CD8-positive, alpha-beta memory T cell (primary cell): ENCODE data around the gene MARK3. TPM values are rescaled to one million over a fixed set of nuclear protein-coding genes. Genes with fewer than 3 reads are reported as not detected.

ENCODE experiments used
- CTCF ChIA-PET: fragments of 350-600 bp; sonication (Branson Sonifier 250); formaldehyde crosslinking; loops from one replicate; lab custom pipeline; 2021; ENCODE audit warnings: antibody characterized with exemption; lab: Charles Lee
- POLR2A ChIA-PET: fragments of 350-600 bp; sonication (Branson Sonifier 250); formaldehyde crosslinking; loops from one replicate; lab custom pipeline; 2021; ENCODE audit warnings: antibody characterized with exemption; lab: Charles Lee
- DNase-seq, 5 donors: peaks; one replicate each; pipeline versions ENCODE4 v3.0.0 to v3.0.0-alpha.2; 2020 to 2022; ENCODE audit warnings: mixed read lengths in 1 of 5
- H3K27ac ChIP-seq: one replicate; pipeline ENCODE4 v1.7.0; 2013; ENCODE audit warnings: low read depth, mild to moderate bottlenecking, low read length, moderate library complexity
- H3K27me3 ChIP-seq: 2 replicates; pipeline ENCODE4 v1.7.0; 2013; ENCODE audit warnings: low read length, mild to moderate bottlenecking; ENCODE audit not compliant: insufficient read depth, poor library complexity, severe bottlenecking
- H3K36me3 ChIP-seq: 2 replicates; pipeline ENCODE4 v1.7.0; 2013; ENCODE audit warnings: mild to moderate bottlenecking, low read length, moderate library complexity; ENCODE audit not compliant: insufficient read depth
- H3K4me1 ChIP-seq: 2 replicates; pipeline ENCODE4 v1.7.0; 2013; ENCODE audit warnings: mild to moderate bottlenecking, low read length, moderate library complexity; ENCODE audit not compliant: insufficient read depth
- H3K4me3 ChIP-seq: 2 replicates; pipeline ENCODE4 v1.7.0; 2013; ENCODE audit warnings: mild to moderate bottlenecking, low read length
- H3K9me3 ChIP-seq: 2 replicates; pipeline ENCODE4 v1.7.0; 2013; ENCODE audit warnings: mild to moderate bottlenecking, low read length
- H3K27ac Mint-ChIP-seq, 8 donors: one replicate each; pipeline ENCODE4 v1.8.0; 2020 to 2021; ENCODE audit warnings: mixed read lengths in 8 of 8, mild to moderate bottlenecking in 6 of 8, inconsistent platforms in 3 of 8, moderate library complexity in 3 of 8
- H3K27me3 Mint-ChIP-seq, 2 donors: one replicate each; pipeline ENCODE4 v1.8.0; 2020 to 2021; ENCODE audit warnings: mixed read lengths in 2 of 2, mild to moderate bottlenecking in 1 of 2, moderate library complexity in 1 of 2
- H3K36me3 Mint-ChIP-seq, 3 donors: one replicate each; pipeline ENCODE4 v1.8.0; 2020 to 2021; ENCODE audit warnings: mixed read lengths in 3 of 3, inconsistent platforms in 1 of 3, mild to moderate bottlenecking in 1 of 3
- H3K4me1 Mint-ChIP-seq, 3 donors: one replicate each; pipeline ENCODE4 v1.8.0; 2020 to 2021; ENCODE audit warnings: mixed read lengths in 3 of 3, inconsistent platforms in 1 of 3, mild to moderate bottlenecking in 1 of 3
- H3K4me3 Mint-ChIP-seq, 7 donors: one replicate each; pipeline ENCODE4 v1.8.0; 2020 to 2021; ENCODE audit warnings: mixed read lengths in 7 of 7, mild to moderate bottlenecking in 6 of 7, moderate library complexity in 4 of 7, inconsistent platforms in 2 of 7
- H3K9me3 Mint-ChIP-seq, 5 donors: one replicate each; pipeline ENCODE4 v1.8.0; 2020 to 2022; ENCODE audit warnings: mixed read lengths in 5 of 5, mild to moderate bottlenecking in 3 of 5, moderate library complexity in 2 of 5, inconsistent platforms in 1 of 5
- polyA plus RNA-seq: library from polyadenylated mRNA; unstranded; fragments of 300-500 nt; fragmentation: Illumina TruSeq; gene quantifications from one replicate; pipeline ENCODE4 v1.2.3, GENCODE V29; 2021
- total RNA-seq, 2 experiments: library from RNA; stranded (reverse); gene quantifications; one replicate each; pipeline ENCODE4 v1.2.3, GENCODE V29; 2021

Gene MARK3
- total and polyA plus RNA-seq, 3 experiments from 2014 or later: 45.7 to 92.7 (median 91.9) TPM

DNA sequence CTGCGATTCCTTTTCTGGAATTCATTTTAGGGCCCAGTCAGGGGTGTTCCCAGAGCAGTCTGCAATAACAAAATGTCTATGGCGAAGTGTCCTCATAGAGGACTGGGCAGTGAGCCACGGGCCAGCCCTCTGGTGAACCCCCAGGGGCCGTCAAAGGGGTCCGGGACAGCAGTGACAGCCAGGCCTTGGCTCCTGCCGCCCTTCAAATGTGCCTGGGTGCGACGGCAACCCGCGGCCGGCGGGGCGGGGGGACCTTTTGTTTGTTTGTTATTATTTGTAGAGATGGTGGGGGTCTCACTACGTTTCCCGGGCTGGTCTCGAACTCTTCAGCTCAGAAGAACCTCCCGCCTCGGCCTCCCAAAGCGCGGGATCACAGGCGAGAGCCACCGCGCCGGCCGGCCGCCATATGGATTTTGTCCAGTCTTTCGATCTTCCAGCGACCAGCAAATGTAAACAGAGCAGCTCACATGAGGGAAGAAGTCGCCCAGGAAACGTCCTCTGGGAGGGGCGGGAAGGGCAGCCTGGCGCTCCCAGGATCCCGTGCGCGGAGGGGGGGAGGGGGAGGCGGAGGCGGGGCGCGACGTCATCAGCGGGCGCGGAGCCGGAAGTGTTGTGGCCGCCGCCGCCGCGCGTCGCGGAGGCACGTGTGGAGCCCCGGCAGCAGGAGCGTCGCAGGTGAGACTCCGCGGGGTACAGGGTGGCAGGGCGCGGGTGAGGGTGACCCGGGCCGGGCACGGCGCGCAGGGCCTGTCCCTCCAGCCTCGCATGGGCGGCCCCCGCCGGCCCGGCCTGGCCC is 143.6 kb downstream of the MARK3 start, which contains the start of gene TRMT61A:
Gene TRMT61A, plus strand, starts transcription at position 610 of the 796 bp plus-strand sequence. CDS start 783 bp downstream, outside the sequence.
- H3K9me3 Mint-ChIP-seq: no peaks in the 10 kb centered on the region
- H3K4me3 ChIP-seq: peak within 1 kb of the TSS; percentile 98
- H3K4me3 Mint-ChIP-seq: peak within 1 kb of the TSS; percentile 87 to 97 (median 93)
- no peaks in the 10 kb centered on the region for H3K36me3 ChIP-seq
- POLR2A ChIA-PET: interaction anchor here (0.5 to 1.5 kb wide), 4 partner anchors 33 to 194 kb away, joined by 5 to 8 read pairs (median 7); partner anchors contain the start of genes BAG5, COA8 and EIF5
- peaks cover 0 to 5% of the 10 kb centered on the region in 2 donors for H3K27me3 Mint-ChIP-seq
- peaks cover 0 to 10% (median 0%) of the 10 kb centered on the region in 3 donors for H3K36me3 Mint-ChIP-seq
- CTCF ChIA-PET: interaction anchor here (0.8 to 3.0 kb wide), 2 partner anchors 8 to 10 kb away, joined by 3 to 22 read pairs; no protein-coding TSS in a partner anchor
- peak within 1 kb of the TSS; percentile 75 for H3K27ac ChIP-seq
- peak within 1 kb of the TSS; percentile 91 to 98 (median 94) for H3K27ac Mint-ChIP-seq
- H3K4me1 Mint-ChIP-seq: peaks cover 13 to 45% (median 31%) of the 10 kb centered on the region in 3 donors
- H3K27me3 ChIP-seq: no peaks in the 10 kb centered on the region
- H3K9me3 ChIP-seq: no peaks in the 10 kb centered on the region
- peak; percentile 71 to 84 (median 73) for DNase-seq
- peaks cover 34% of the 10 kb centered on the region for H3K4me1 ChIP-seq

- ChIA-PET POLR2A (interaction anchor here (0.9 to 1.5 kb wide), 3 partner anchors 29 to 195 kb away, joined by 3 to 8 read pairs (median 8); partner anchors contain the start of genes BAG5, COA8 and EIF5), CTCF (interaction anchor here (0.8 to 3.0 kb wide), 3 partner anchors 9 to 11 kb away, joined by 3 to 22 read pairs (median 7); no protein-coding TSS in a partner anchor)
- Mint-ChIP-seq H3K36me3 (peaks cover 0 to 17% (median 0%) of the 10 kb centered on the region in 3 donors), H3K9me3 (no peaks in the 10 kb centered on the region), H3K27ac (peak overlapping the region; percentile 90 to 95 (median 93)), H3K27me3 (peaks cover 0 to 2% of the 10 kb centered on the region in 2 donors), H3K4me3 (peak overlapping the region; percentile 87 to 97 (median 93)), H3K4me1 (peaks cover 13 to 45% (median 31%) of the 10 kb centered on the region in 3 donors)
- Histone ChIP-seq H3K36me3 (no peaks in the 10 kb centered on the region), H3K9me3 (no peaks in the 10 kb centered on the region), H3K4me3 (peak overlapping the region; percentile 98), H3K27ac (peak overlapping the region; percentile 75), H3K27me3 (no peaks in the 10 kb centered on the region), H3K4me1 (peaks cover 34% of the 10 kb centered on the region)
- DNase-seq: no peak
Observed at GRCh38 chr14:103529383-103530365, 144.5 kb downstream of the MARK3 start.

DNA sequence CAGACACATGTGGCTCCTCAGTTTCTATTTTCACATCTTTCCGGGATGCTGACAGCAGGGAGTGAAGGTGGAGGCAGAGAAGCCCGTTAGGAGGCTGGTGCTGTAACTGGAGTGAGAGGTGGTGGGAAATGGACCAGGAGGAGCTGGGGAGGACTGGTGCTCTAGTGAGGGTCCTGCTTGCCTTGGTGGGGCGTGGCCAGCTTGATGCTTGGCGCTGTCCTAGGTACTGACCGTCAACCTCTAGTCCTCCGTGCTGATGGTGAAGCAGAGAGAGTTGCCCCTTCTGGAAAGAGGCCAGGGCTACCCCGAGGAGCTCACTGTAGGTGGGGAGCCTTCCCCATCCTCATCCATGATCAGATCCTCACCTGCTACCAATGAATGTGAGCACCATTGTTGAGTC is 145.2 kb downstream of the MARK3 start:
- H3K9me3 Mint-ChIP-seq: no peaks in the 10 kb centered on the region
- H3K36me3 Mint-ChIP-seq: peaks cover 0 to 19% (median 0%) of the 10 kb centered on the region in 3 donors
- Histone ChIP-seq H3K27me3 (no peaks in the 10 kb centered on the region), H3K27ac (no peak overlapping the region), H3K9me3 (no peaks in the 10 kb centered on the region), H3K36me3 (no peaks in the 10 kb centered on the region), H3K4me3 (peak overlapping the region; percentile 98), H3K4me1 (peaks cover 34% of the 10 kb centered on the region)
- H3K4me1 Mint-ChIP-seq: peaks cover 13 to 45% (median 31%) of the 10 kb centered on the region in 3 donors
- POLR2A ChIA-PET: interaction anchor here (0.6 to 1.5 kb wide), 3 partner anchors 30 to 337 kb away, joined by 3 to 8 read pairs (median 3); partner anchors contain the start of genes BAG5 and COA8
- CTCF ChIA-PET: interaction anchor here (1.1 to 1.5 kb wide), 3 partner anchors 12 to 33 kb away, joined by 3 to 7 read pairs (median 4); no protein-coding TSS in a partner anchor
- DNase-seq: no peak
- H3K27ac Mint-ChIP-seq: peak overlapping the region in 6 of 8 donors; percentile 29 to 95 (median 87)
- H3K27me3 Mint-ChIP-seq: peaks cover 0 to 2% of the 10 kb centered on the region in 2 donors
- peak overlapping the region; percentile 76 to 97 (median 91) for H3K4me3 Mint-ChIP-seq

DNA sequence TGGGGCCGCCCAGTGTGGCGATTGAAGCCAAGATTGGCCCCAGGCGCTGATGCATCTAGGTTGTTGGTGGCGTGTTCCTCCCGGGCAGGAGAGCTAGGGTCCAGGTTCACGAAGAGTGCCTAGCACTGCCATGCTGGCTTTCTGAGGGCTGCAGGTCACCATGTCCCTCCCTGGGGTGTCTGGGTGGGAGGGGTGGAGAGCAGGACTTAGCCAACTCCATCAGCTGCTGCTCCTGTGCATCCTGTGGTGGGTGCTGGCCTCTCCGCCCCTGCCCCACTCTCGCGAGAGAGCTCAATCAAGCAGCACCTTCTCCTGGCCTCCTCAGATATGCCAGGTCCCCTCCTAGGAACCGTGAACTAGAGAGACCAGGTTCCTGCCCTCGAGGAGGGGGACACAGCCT is 145.6 kb downstream of the MARK3 start:
- Histone ChIP-seq H3K4me1 (peaks cover 34% of the 10 kb centered on the region), H3K9me3 (no peaks in the 10 kb centered on the region), H3K36me3 (no peaks in the 10 kb centered on the region), H3K4me3 (no peak overlapping the region), H3K27ac (no peak overlapping the region), H3K27me3 (no peaks in the 10 kb centered on the region)
- Mint-ChIP-seq H3K4me1 (peaks cover 13 to 45% (median 31%) of the 10 kb centered on the region in 3 donors), H3K27ac (peak overlapping the region in 4 of 8 donors; percentile 29 to 91 (median 76)), H3K27me3 (peaks cover 0 to 2% of the 10 kb centered on the region in 2 donors), H3K4me3 (peak overlapping the region in 3 of 7 donors; percentile 31 to 93 (median 76)), H3K9me3 (no peaks in the 10 kb centered on the region), H3K36me3 (peaks cover 0 to 19% (median 0%) of the 10 kb centered on the region in 3 donors)
- CTCF ChIA-PET: interaction anchor here (1.1 to 1.8 kb wide), 5 partner anchors 9 to 33 kb away, joined by 3 to 7 read pairs (median 4); no protein-coding TSS in a partner anchor
- DNase-seq: no peak
- POLR2A ChIA-PET: interaction anchor here (0.6 to 1.4 kb wide), 3 partner anchors 9 to 336 kb away, joined by 3 to 5 read pairs (median 3); no protein-coding TSS in a partner anchor

GRCh38 chr14:103531421-103532215 is 146.4 kb downstream of the MARK3 start:
- Mint-ChIP-seq H3K27ac (peak overlapping the region in 2 of 8 donors; percentile 38 to 89), H3K4me3 (peak overlapping the region in 4 of 7 donors; percentile 15 to 81 (median 38))
- POLR2A ChIA-PET: interaction anchor here (1.4 to 1.5 kb wide), 2 partner anchors 10 to 30 kb away, joined by 3 to 5 read pairs; no protein-coding TSS in a partner anchor

DNA sequence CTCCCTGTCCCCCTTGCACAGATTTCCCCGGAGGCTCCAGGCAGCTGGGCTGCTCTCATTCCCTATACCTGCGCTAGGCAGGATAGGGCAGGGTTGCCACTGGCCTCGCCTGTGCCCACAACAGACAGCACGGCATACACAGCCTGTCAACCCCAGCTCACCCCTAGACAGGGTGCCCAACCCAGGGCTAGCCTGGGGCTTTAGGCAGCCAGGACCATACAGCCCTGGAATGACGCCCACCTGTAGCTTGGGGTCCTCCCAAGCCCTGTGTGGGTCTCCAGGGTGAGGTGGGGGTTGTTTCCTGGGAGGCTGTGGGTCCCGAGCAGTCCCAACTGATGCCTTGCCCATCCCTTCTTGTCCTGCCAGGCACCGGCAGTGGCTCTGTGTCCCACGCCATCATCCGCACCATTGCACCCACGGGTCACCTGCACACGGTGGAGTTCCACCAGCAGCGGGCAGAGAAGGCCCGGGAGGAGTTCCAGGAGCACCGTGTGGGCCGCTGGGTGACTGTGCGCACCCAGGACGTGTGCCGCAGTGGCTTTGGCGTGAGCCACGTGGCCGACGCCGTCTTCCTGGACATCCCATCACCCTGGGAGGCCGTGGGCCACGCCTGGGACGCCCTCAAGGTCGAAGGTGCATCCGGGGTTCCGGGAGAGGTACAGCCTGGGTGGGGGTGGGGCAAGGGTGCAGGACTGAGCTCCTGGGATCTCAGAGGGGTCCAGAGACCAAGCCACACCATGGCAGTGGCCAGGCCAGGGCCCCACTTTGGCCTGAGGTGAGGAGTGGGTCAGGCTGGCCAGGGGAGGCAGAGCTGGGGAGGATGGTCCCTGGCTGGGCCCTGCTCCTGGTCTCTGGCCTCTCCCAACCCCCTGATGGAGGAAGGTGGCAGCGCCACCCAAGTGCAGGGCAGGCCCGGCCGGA is 147.3 kb downstream of the MARK3 start:
- H3K36me3 ChIP-seq: no peaks in the 10 kb centered on the region
- Mint-ChIP-seq H3K9me3 (no peaks in the 10 kb centered on the region), H3K27me3 (peaks cover 0 to 2% of the 10 kb centered on the region in 2 donors), H3K4me1 (peaks cover 13 to 40% (median 25%) of the 10 kb centered on the region in 3 donors), H3K27ac (no peak overlapping the region), H3K36me3 (peaks cover 0 to 20% (median 0%) of the 10 kb centered on the region in 3 donors), H3K4me3 (peak overlapping the region in 2 of 7 donors; percentile 15 to 45)
- no peaks in the 10 kb centered on the region for H3K9me3 ChIP-seq
- no peak overlapping the region for H3K27ac ChIP-seq
- ChIA-PET CTCF (interaction anchor here (1.8 kb wide), 1 partner anchor 11 kb away, joined by 4 read pairs; no protein-coding TSS in a partner anchor), POLR2A (interaction anchor here (1.4 to 1.5 kb wide), 2 partner anchors 11 to 29 kb away, joined by 3 to 5 read pairs; no protein-coding TSS in a partner anchor)
- H3K4me3 ChIP-seq: no peak overlapping the region
- peaks cover 34% of the 10 kb centered on the region for H3K4me1 ChIP-seq
- DNase-seq: no peak
- no peaks in the 10 kb centered on the region for H3K27me3 ChIP-seq

More at GRCh38 chr14:103531421-103532215, 146.4 kb downstream of the MARK3 start:
- H3K4me1 ChIP-seq: peaks cover 34% of the 10 kb centered on the region
- no peak overlapping the region for H3K4me3 ChIP-seq
- no peaks in the 10 kb centered on the region for H3K27me3 ChIP-seq
- no peaks in the 10 kb centered on the region for H3K9me3 Mint-ChIP-seq
- CTCF ChIA-PET: interaction anchor here (1.1 to 1.8 kb wide), 4 partner anchors 10 to 32 kb away, joined by 3 to 4 read pairs (median 4); no protein-coding TSS in a partner anchor
- peaks cover 0 to 20% (median 0%) of the 10 kb centered on the region in 3 donors for H3K36me3 Mint-ChIP-seq
- no peaks in the 10 kb centered on the region for H3K36me3 ChIP-seq
- no peak for DNase-seq
- H3K27me3 Mint-ChIP-seq: peaks cover 0 to 2% of the 10 kb centered on the region in 2 donors
- H3K9me3 ChIP-seq: no peaks in the 10 kb centered on the region
- no peak overlapping the region for H3K27ac ChIP-seq
- H3K4me1 Mint-ChIP-seq: peaks cover 13 to 45% (median 31%) of the 10 kb centered on the region in 3 donors
